SJSA1 (cell line): Measurements from ENCODE around the gene ETHE1. TPM values are rescaled to one million over a fixed set of nuclear protein-coding genes. Genes with fewer than 3 reads are reported as not detected.
"Not testable (repeated sequence)": the region's sequence is repeated elsewhere in the genome, so short reads cannot be mapped to it uniquely, and the experiment has no call there.

Experiments
- DNase-seq, 2 experiments: peaks; one replicate each; pipeline ENCODE4 v3.0.0-alpha.2; 2015 to 2020; ENCODE audit warnings: low spot score in 2 of 2, low read depth in 1 of 2
- H3K27ac ChIP-seq: fragments of 250-450 bp; sonication (Bioruptor Pico); 2 replicates; pipeline ENCODE4 v1.5.1; 2020; ENCODE audit warnings: mild to moderate bottlenecking, moderate library complexity
- H3K27me3 ChIP-seq: fragments of 250-450 bp; sonication (Bioruptor Pico); replicated peaks from 2 replicates; pipeline ENCODE4 v1.5.1; 2020; ENCODE audit warnings: mild to moderate bottlenecking, moderate library complexity
- H3K36me3 ChIP-seq: fragments of 250-450 bp; sonication (Bioruptor Pico); 2 replicates; pipeline ENCODE4 v1.5.1; 2020; ENCODE audit warnings: mild to moderate bottlenecking
- H3K4me1 ChIP-seq: fragments of 250-450 bp; sonication (Bioruptor Pico); replicated peaks from 2 replicates; pipeline ENCODE4 v1.6.1; 2021; ENCODE audit warnings: mild to moderate bottlenecking
- H3K4me3 ChIP-seq: fragments of 250-450 bp; sonication (Bioruptor Pico); 2 replicates; pipeline ENCODE4 v1.5.1; 2020; ENCODE audit warnings: mild to moderate bottlenecking
- H3K9me3 ChIP-seq: fragments of 250-450 bp; sonication (Bioruptor Pico); replicated peaks from 2 replicates; pipeline ENCODE4 v1.5.1; 2020; ENCODE audit warnings: mild to moderate bottlenecking
- total RNA-seq: library from RNA; depleted of rRNA; stranded (reverse); fragments of >200 nt; shearing (Covaris generic); gene quantifications from 2 replicates; pipeline ENCODE4 v1.2.3, GENCODE V29; 2014

Gene ETHE1
- total RNA-seq, 1 experiment from 2014 or later: 30.5 TPM

GRCh38 chr19:43561139-43561970, 34.4 kb upstream of the ETHE1 start:
- Histone ChIP-seq H3K27me3 (no peaks in the 10 kb centered on the region), H3K36me3 (peaks cover 57% of the 10 kb centered on the region), H3K4me3 (no peak overlapping the region), H3K27ac (no peak overlapping the region), H3K4me1 (peaks cover 42% of the 10 kb centered on the region), H3K9me3 (no peaks in the 10 kb centered on the region)
- no peak for DNase-seq

GRCh38 chr19:43560687-43561086, 33.7 kb upstream of the ETHE1 start:
- peak; percentile 28 to 59 for DNase-seq
- H3K27ac ChIP-seq: no peak overlapping the region
- H3K27me3 ChIP-seq: no peaks in the 10 kb centered on the region
- peaks cover 62% of the 10 kb centered on the region for H3K36me3 ChIP-seq
- peaks cover 42% of the 10 kb centered on the region for H3K4me1 ChIP-seq
- no peak overlapping the region for H3K4me3 ChIP-seq
- no peaks in the 10 kb centered on the region for H3K9me3 ChIP-seq

GRCh38 chr19:43555185-43555770, 28.3 kb upstream of the ETHE1 start:
- Histone ChIP-seq H3K9me3 (no peaks in the 10 kb centered on the region), H3K36me3 (peaks cover 71% of the 10 kb centered on the region), H3K27ac (no peak overlapping the region), H3K4me3 (no peak overlapping the region), H3K27me3 (no peaks in the 10 kb centered on the region), H3K4me1 (peaks cover 12% of the 10 kb centered on the region)
- peak; percentile 54 to 73 for DNase-seq

- H3K4me3 ChIP-seq: no peak overlapping the region
- peaks cover 65% of the 10 kb centered on the region for H3K36me3 ChIP-seq
- no peak for DNase-seq
- no peaks in the 10 kb centered on the region for H3K9me3 ChIP-seq
- H3K4me1 ChIP-seq: peaks cover 12% of the 10 kb centered on the region
- H3K27me3 ChIP-seq: no peaks in the 10 kb centered on the region
- H3K27ac ChIP-seq: no peak overlapping the region
Measured at GRCh38 chr19:43554317-43554895, 27.4 kb upstream of the ETHE1 start.

- no peak overlapping the region for H3K4me3 ChIP-seq
- peaks cover 67% of the 10 kb centered on the region for H3K36me3 ChIP-seq
- H3K27me3 ChIP-seq: no peaks in the 10 kb centered on the region
- DNase-seq: no peak
- no peaks in the 10 kb centered on the region for H3K9me3 ChIP-seq
- H3K4me1 ChIP-seq: peaks cover 12% of the 10 kb centered on the region
- no peak overlapping the region for H3K27ac ChIP-seq
Measured at GRCh38 chr19:43553656-43554055, 26.7 kb upstream of the ETHE1 start.

- Histone ChIP-seq H3K27ac (no peak overlapping the region), H3K9me3 (no peaks in the 10 kb centered on the region), H3K4me3 (no peak overlapping the region), H3K36me3 (peaks cover 63% of the 10 kb centered on the region), H3K4me1 (peaks cover 7% of the 10 kb centered on the region), H3K27me3 (no peaks in the 10 kb centered on the region)
- no peak for DNase-seq
Measured at GRCh38 chr19:43552616-43553015, 25.6 kb upstream of the ETHE1 start.

- H3K27ac ChIP-seq: no peak overlapping the region
- H3K36me3 ChIP-seq: peaks cover 65% of the 10 kb centered on the region
- H3K27me3 ChIP-seq: no peaks in the 10 kb centered on the region
- H3K9me3 ChIP-seq: no peaks in the 10 kb centered on the region
- DNase-seq: no peak
- H3K4me1 ChIP-seq: peaks cover 5% of the 10 kb centered on the region
- no peak overlapping the region for H3K4me3 ChIP-seq
Measured at GRCh38 chr19:43552198-43552450, 25.1 kb upstream of the ETHE1 start.

GRCh38 chr19:43551399-43552197, 24.6 kb upstream of the ETHE1 start:
- Histone ChIP-seq H3K4me3 (no peak overlapping the region), H3K9me3 (no peaks in the 10 kb centered on the region), H3K27me3 (no peaks in the 10 kb centered on the region), H3K4me1 (no peaks in the 10 kb centered on the region), H3K27ac (no peak overlapping the region), H3K36me3 (peaks cover 62% of the 10 kb centered on the region)
- no peak for DNase-seq

GRCh38 chr19:43548706-43549105, 21.7 kb upstream of the ETHE1 start:
- Histone ChIP-seq H3K27me3 (no peaks in the 10 kb centered on the region), H3K36me3 (peaks cover 54% of the 10 kb centered on the region), H3K4me3 (no peak overlapping the region), H3K4me1 (no peaks in the 10 kb centered on the region), H3K9me3 (no peaks in the 10 kb centered on the region), H3K27ac (no peak overlapping the region)
- no peak for DNase-seq

- DNase-seq, H3K4me1 ChIP-seq, H3K9me3 ChIP-seq, H3K4me3 ChIP-seq, H3K27me3 ChIP-seq, H3K27ac ChIP-seq: not testable (repeated sequence)
- H3K36me3 ChIP-seq: peaks cover 54% of the 10 kb centered on the region
Measured at GRCh38 chr19:43547926-43548325, 20.9 kb upstream of the ETHE1 start.

- Histone ChIP-seq H3K27ac (no peak overlapping the region), H3K9me3 (no peaks in the 10 kb centered on the region), H3K27me3 (no peaks in the 10 kb centered on the region), H3K4me1 (no peaks in the 10 kb centered on the region), H3K4me3 (no peak overlapping the region), H3K36me3 (peaks cover 54% of the 10 kb centered on the region)
- DNase-seq: no peak
Measured at GRCh38 chr19:43546581-43546980, 19.6 kb upstream of the ETHE1 start.

GRCh38 chr19:43545981-43546380, 19.0 kb upstream of the ETHE1 start:
- DNase-seq: no peak
- no peaks in the 10 kb centered on the region for H3K27me3 ChIP-seq
- no peak overlapping the region for H3K27ac ChIP-seq
- H3K36me3 ChIP-seq: peaks cover 51% of the 10 kb centered on the region
- H3K9me3 ChIP-seq: no peaks in the 10 kb centered on the region
- H3K4me1 ChIP-seq: no peaks in the 10 kb centered on the region
- H3K4me3 ChIP-seq: no peak overlapping the region

- H3K27ac ChIP-seq: no peak overlapping the region
- DNase-seq: no peak
Measured at GRCh38 chr19:43545276-43545675, 18.3 kb upstream of the ETHE1 start.

GRCh38 chr19:43544077-43544476, 17.1 kb upstream of the ETHE1 start:
- H3K27me3 ChIP-seq: no peaks in the 10 kb centered on the region
- peaks cover 61% of the 10 kb centered on the region for H3K36me3 ChIP-seq
- no peak overlapping the region for H3K4me3 ChIP-seq
- no peaks in the 10 kb centered on the region for H3K9me3 ChIP-seq
- no peaks in the 10 kb centered on the region for H3K4me1 ChIP-seq
- DNase-seq: no peak
- H3K27ac ChIP-seq: no peak overlapping the region

More at GRCh38 chr19:43545276-43545675, 18.3 kb upstream of the ETHE1 start:
- H3K36me3 ChIP-seq: peaks cover 54% of the 10 kb centered on the region
- no peaks in the 10 kb centered on the region for H3K4me1 ChIP-seq
- H3K4me3 ChIP-seq: no peak overlapping the region
- H3K9me3 ChIP-seq: no peaks in the 10 kb centered on the region
- H3K27me3 ChIP-seq: no peaks in the 10 kb centered on the region
